ENCODE measurements around the gene ERMP1.

- TF ChIP-seq REST (IDR thresholded peaks at IDR 0.05; ENCODE audit: low read depth, low read length) = no peak
- no peak for TF ChIP-seq SRF (IDR thresholded peaks at IDR 0.05; ENCODE audit: low read depth in 2 of 2, low read length in 2 of 2)
- TF ChIP-seq POLR2A (IDR thresholded peaks at IDR 0.05; ENCODE audit: low read depth, low read length) = no peak
- no peak for TF ChIP-seq CTCF (IDR thresholded peaks at IDR 0.05 in 2 of 3, conservative IDR thresholded peaks at IDR 0.05 in 1 of 3; ENCODE audit: control insufficient read depth in 2 of 3, extremely low read depth in 1 of 3, insufficient read depth in 1 of 3, low read depth in 3 of 3, low read length in 3 of 3)
- no peak for TF ChIP-seq FOXK2 (IDR thresholded peaks at IDR 0.05)
- no peak for TF ChIP-seq MAX (IDR thresholded peaks at IDR 0.05; ENCODE audit: low read depth, low read length)
- TF ChIP-seq ATF2 (IDR thresholded peaks at IDR 0.05; ENCODE audit: low read length) = no peak
- TF ChIP-seq CBX5 (IDR thresholded peaks at IDR 0.05; ENCODE audit: low read depth) = no peak
- TF ChIP-seq PRDM15 (CRISPR knock-in tag; IDR thresholded peaks at IDR 0.05) = no peak
- no peak for TF ChIP-seq PBX3 (IDR thresholded peaks at IDR 0.05; ENCODE audit: insufficient replicate concordance, low read depth, low read length)
- no peak for TF ChIP-seq SIN3A (IDR thresholded peaks at IDR 0.05; ENCODE audit: low read depth, low read length)
These were observed 34.3 kb downstream of the ERMP1 start for GRCh38 chr9:5798581-5798980.

Measured in GM12878 (cell line).